ENCODE data around the gene SULT1E1.
"Not testable (repeated sequence)": the region's sequence is repeated elsewhere in the genome, so short reads cannot be mapped to it uniquely, and the experiment has no call there.

SULT1E1 gene

DNA sequence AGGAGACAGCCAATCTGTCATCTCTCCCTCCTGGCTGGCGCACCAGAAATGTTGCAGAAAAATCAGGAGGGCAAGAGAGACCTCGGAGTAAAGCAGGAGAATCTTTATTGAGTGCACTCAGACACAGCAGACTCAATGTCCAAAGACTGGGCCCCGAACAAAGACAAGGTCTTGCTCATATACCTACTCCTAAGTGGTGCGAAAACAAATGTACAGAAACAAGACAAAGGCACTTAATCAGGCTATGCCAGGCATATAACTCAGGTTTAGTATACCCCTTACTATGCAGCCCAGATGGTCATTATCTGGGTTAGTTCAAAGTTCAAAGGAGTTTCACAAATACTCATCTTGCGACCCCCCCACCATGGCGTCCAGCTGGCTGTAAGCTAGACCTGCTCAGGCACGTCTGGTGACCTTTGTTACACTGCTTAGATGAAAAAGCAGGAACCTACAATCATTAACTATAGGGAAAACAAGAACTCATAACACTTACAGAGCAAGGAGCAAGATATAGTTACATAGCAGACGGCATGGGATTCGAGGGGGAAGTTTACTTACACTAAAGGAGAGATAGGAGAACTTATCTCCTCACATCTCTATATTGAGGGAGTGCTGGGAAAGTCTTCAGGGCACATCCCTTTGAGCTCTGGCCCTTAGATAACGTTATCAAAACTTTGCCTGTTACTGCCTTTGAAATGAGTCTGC is 27.5 kb downstream of the SULT1E1 start:
- TF ChIP-seq, protein P1, sequence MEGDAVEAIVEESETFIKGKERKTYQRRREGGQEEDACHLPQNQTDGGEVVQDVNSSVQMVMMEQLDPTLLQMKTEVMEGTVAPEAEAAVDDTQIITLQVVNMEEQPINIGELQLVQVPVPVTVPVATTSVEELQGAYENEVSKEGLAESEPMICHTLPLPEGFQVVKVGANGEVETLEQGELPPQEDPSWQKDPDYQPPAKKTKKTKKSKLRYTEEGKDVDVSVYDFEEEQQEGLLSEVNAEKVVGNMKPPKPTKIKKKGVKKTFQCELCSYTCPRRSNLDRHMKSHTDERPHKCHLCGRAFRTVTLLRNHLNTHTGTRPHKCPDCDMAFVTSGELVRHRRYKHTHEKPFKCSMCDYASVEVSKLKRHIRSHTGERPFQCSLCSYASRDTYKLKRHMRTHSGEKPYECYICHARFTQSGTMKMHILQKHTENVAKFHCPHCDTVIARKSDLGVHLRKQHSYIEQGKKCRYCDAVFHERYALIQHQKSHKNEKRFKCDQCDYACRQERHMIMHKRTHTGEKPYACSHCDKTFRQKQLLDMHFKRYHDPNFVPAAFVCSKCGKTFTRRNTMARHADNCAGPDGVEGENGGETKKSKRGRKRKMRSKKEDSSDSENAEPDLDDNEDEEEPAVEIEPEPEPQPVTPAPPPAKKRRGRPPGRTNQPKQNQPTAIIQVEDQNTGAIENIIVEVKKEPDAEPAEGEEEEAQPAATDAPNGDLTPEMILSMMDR (IDR thresholded peaks at IDR 0.05; ENCODE audit: low read depth, low read length): no peak
- no peak overlapping the region for H3K4me3 ChIP-seq (ENCODE audit: low read depth, low read length)

- no peak overlapping the region for H3K4me3 ChIP-seq (ENCODE audit: low read depth, low read length)
- TF ChIP-seq, protein P1 (IDR thresholded peaks at IDR 0.05; ENCODE audit: low read depth, low read length): no peak
Measured at GRCh38 chr4:69831646-69832325, 28.2 kb downstream of the SULT1E1 start.

- no peak overlapping the region for H3K4me3 ChIP-seq (ENCODE audit: low read depth, low read length)
- TF ChIP-seq, protein P1 (IDR thresholded peaks at IDR 0.05; ENCODE audit: low read depth, low read length): no peak
Measured at GRCh38 chr4:69831270-69831627, 28.7 kb downstream of the SULT1E1 start.

DNA sequence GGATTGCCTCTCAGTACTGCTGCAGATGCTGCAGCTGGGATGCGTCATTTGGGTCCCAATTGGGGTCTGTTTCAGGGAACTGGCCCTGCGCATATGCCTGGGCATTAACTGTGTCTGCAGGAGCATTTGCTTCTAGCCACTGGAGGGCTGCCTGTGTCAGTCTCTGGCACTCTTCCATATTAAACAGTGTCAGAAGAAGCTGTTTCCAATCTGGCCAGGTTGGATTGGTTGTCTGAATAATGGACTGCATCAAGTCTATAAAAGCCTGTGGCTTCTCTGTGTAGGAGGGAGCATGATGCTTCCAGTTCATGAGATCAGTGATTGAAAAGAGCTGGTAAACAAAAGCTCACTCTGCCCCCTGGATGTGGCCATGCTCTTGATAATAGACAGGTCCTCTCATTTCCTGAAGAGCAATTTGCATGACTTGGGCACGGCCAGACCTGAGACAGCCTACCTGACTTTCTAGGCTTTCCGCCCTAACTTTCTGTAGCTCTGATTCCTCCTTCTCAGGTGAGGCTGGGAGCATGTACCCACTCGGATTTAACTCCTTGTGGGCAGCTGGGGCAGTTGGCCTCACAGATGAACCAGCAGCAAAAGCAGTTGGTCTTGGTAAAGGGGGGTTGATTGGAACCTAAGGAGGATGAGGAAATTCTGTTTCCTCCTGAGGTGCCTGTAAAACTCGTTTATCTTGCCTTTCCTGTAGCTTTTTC is 29.2 kb downstream of the SULT1E1 start:
- TF ChIP-seq, protein P1 (IDR thresholded peaks at IDR 0.05; ENCODE audit: low read depth, low read length): no peak
- H3K4me3 ChIP-seq (ENCODE audit: low read depth, low read length): no peak overlapping the region

DNA sequence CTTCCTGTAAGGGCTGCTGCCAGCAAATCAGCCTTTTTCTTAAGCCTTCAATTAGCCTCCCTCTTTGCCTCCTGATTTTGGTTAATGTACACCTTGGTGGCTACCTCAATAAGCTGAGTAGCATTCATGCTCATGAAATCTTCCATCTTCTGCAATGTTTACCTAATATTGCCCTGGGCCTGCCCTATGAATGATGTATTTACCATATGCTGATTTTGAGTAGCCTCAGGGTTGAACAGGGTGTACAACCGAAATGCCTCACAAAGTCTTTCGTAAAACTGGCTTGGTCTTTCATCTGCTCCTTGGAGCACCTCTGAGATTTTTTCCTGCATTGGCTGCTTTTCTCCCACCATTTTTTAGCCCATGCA is 29.8 kb downstream of the SULT1E1 start:
- TF ChIP-seq, protein P1 (IDR thresholded peaks at IDR 0.05; ENCODE audit: low read depth, low read length): no peak
- no peak overlapping the region for H3K4me3 ChIP-seq (ENCODE audit: low read depth, low read length)

GRCh38 chr4:69829678-69830077 is 30.3 kb downstream of the SULT1E1 start:
- H3K4me3 ChIP-seq (ENCODE audit: low read depth, low read length): no peak overlapping the region
- TF ChIP-seq, protein P1 (IDR thresholded peaks at IDR 0.05; ENCODE audit: low read depth, low read length): no peak

- no peak overlapping the region for H3K4me3 ChIP-seq (ENCODE audit: low read depth, low read length)
- TF ChIP-seq, protein P1 (IDR thresholded peaks at IDR 0.05; ENCODE audit: low read depth, low read length): no peak
Measured at GRCh38 chr4:69828828-69829227, 31.1 kb downstream of the SULT1E1 start.

DNA sequence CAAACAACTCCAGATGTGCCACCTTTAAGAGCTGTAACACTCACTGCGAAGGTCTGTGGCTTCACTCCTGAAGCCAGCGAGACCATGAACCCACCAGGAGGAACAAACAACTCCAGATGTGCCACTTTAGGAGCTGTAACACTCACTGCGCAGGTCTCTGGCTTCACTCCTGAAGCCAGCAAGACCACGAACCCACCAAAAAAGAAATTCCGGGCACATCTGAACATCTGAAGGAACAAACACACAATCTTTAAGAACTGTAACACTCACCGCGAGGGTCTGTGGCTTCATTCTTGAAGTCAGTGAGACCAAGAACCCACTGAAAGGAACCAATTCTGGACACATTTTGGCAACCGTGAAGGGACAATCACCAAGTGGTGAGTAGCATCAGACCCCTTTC is 34.9 kb downstream of the SULT1E1 start:
- not testable (repeated sequence) for H3K4me3 ChIP-seq (ENCODE audit: low read depth, low read length)

All from WI38 (cell line).